Ovary (tissue), 3 donors: ENCODE data around the gene GNB1L.

Experiments used
- CTCF ChIP-seq, 3 donors: fragments of 450-650 bp in 2 of 3; fragments of 200-600 bp in 1 of 3; IDR thresholded peaks; one replicate each; pipeline versions ENCODE4 v1.5.1 to v1.8.0; 2016 to 2022; ENCODE audit warnings: antibody characterized with exemption in 3 of 3, mild to moderate bottlenecking in 1 of 3
- EP300 ChIP-seq: sonication (generic); formaldehyde crosslinking; IDR thresholded peaks from one replicate; pipeline ENCODE4 v1.6.1; 2017; ENCODE audit warnings: antibody characterized with exemption
- POLR2A ChIP-seq: fragments of 450-650 bp; IDR thresholded peaks from one replicate; pipeline ENCODE4 v1.6.1; 2017; ENCODE audit warnings: antibody characterized with exemption, mild to moderate bottlenecking, moderate library complexity
- donor health status: DM: no; HTN: no; CAD: no.

- TF ChIP-seq EP300 (no peak), CTCF (IDR thresholded peaks at IDR 0.05) (no peak), POLR2A (no peak)
Observed at GRCh38 chr22:19734163-19734562, 120.5 kb downstream of the GNB1L start.
